OCI-M1 (cell line): ENCODE results near the gene CD274.
A peak's percentile ranks its signal among the peaks of the same experiment; 100 is the strongest.
"Not testable (repeated sequence)": the region's sequence is repeated elsewhere in the genome, so short reads cannot be mapped to it uniquely, and the experiment has no call there.

ENCODE experiments used
- DNase-seq: peaks from one replicate; lab custom pipeline; 2025; lab: John Stamatoyannopoulos, UW

The CD274 gene

GRCh38 chr9:5438301-5439162 lies 11.8 kb upstream of the CD274 start:
- DNase-seq = no peak

DNA sequence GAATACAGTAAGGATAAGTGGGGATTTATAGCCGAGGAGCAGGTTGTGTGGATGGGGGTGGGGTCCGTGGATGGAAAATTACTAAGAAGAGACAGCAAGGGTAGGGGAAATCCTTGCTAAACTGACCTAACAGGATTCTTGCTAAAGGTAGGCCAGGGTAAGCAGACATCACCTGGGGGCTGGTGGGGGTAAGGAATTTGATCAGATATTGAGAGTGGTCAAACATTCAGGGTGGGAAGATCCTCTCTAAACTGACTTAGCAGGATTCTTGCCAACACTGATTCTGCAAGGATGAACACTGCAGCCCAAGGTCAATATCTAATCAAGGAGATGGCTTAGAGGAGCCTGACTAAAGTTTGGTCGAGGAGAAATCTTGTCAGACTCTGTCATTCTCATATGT lies 9.9 kb upstream of the CD274 start:
- DNase-seq = no peak

GRCh38 chr9:5441043-5441442 lies 9.3 kb upstream of the CD274 start:
- no peak for DNase-seq

- DNase-seq = peak; percentile 100
Observed at GRCh38 chr9:5442400-5443011, 7.8 kb upstream of the CD274 start.

DNA sequence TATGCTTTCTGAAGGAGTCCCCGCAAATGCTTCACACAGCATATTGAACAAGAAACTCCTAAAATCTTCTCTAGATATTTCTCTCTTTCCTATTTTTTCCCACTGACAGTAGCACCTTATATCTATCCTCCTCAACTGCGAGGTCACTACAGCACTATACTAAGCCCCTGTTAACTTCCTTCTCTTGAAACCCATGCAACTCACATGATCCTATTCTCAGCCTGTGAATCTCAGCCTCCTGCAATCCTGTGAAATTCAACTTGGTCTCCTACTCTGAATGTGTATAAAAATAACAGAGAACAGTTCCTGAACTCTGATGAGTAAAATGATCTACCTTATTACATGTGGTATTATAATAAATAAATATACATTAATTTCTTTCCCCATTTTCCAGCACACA lies 6.5 kb upstream of the CD274 start:
- peak; percentile 91 for DNase-seq

- not testable (repeated sequence) for DNase-seq
Observed at GRCh38 chr9:5445096-5445495, 5.2 kb upstream of the CD274 start.

DNA sequence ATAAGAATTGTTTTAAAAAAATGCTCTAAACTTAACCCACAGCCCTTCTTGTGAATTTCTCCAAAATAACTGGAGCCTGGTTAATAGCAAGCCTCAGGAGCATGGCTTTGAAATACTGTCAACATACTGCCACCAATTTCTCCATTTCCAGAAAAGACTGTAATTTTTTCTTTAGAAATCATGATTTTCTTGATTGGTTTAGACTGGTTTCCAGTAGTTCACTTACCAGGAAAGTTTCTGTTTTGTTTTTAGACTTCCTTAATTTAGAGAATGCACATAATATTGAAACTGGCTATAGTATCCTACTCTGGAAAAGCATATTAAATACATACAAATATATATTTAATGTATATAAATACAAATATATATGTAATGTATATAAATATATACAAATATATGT lies 4.5 kb upstream of the CD274 start:
- peak; percentile 100 for DNase-seq

DNA sequence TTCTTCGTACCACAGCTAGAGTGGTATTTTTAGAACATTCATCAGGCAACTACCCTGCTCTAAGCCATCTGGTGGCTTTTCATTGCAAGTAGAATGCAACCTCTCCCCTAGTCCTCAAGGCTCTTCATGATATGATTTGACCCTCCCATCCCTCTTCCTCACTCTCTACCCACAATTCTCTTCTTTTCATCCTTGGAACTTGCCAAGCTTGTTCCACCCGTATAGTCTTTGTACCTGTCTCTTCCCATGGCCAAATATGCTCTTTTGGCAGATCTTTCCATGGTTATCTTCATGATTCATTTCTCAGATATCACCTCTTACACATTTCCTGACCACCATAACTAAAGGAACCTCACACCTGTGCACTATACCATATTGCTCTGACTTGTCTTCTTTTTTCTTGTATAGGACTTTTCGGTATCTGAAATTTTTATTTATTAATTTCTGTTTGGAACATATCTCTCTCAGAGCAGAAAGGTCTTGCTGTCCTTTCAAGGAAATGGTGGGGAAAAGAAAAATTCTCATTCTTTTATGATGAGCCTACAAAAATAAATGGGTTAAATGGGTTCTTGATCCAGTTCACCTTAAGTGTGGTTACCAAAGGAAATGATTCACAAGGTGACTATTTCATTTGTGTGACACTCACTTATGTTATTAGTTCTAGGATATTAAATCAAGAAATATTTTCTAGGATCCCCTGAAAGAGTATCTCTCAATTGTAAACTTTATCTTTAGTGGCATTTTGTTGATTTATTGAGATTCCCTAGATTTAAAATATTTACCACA lies 3.7 kb upstream of the CD274 start:
- DNase-seq = peak; percentile 99

- no peak for DNase-seq
Observed at GRCh38 chr9:5447337-5447736, 3.0 kb upstream of the CD274 start.

GRCh38 chr9:5448016-5448415 lies 2.3 kb upstream of the CD274 start:
- no peak for DNase-seq

GRCh38 chr9:5448461-5449435 lies 1.6 kb upstream of the CD274 start:
- peak; percentile 97 for DNase-seq

DNA sequence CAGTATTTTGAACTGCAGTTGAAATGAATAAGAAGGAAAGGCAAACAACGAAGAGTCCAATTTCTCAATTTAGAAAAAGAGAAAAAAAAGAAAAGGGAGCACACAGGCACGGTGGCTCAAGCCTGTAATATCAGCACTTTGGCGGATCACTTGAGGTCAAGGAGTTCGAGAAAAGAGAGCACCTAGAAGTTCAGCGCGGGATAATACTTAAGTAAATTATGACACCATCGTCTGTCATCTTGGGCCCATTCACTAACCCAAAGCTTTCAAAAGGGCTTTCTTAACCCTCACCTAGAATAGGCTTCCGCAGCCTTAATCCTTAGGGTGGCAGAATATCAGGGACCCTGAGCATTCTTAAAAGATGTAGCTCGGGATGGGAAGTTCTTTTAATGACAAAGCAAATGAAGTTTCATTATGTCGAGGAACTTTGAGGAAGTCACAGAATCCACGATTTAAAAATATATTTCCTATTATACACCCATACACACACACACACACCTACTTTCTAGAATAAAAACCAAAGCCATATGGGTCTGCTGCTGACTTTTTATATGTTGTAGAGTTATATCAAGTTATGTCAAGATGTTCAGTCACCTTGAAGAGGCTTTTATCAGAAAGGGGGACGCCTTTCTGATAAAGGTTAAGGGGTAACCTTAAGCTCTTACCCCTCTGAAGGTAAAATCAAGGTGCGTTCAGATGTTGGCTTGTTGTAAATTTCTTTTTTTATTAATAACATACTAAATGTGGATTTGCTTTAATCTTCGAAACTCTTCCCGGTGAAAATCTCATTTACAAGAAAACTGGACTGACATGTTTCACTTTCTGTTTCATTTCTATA lies 602 bp upstream of the CD274 start:
- peak; percentile 100 for DNase-seq

DNA sequence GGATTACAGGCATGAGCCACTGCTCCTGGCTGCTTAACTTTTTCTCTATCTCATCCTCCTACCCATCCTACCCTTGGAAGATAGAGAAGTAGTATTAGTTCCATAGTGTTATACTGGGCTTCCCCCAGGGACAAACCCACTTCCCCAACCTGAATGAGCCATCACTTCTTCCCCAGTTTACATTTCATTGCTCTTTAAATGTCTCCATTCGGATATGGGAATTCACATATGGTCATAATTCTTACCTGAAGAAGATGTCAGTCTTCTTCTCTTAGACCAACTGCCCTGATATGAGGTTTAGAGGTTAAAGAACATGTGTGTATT lies 1.9 kb downstream of the CD274 start:
- DNase-seq = peak; percentile 88

DNA sequence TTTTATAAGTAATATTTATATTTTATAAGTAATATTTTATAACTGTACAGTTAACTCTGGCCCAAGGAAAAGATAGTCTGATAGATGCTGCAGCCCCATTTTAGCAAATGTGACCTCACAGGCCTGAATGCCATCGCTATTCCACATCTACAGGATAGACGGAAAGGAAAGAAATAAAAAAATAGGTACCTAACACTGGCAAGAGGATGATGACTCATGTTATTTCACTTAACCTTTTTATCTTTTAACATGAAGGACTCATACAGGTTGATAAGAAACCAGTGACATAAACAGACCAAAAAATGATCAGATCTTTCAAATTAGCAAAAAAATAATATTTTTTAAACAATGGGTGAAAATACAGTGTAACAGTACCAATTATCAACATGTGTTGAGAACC lies 2.7 kb downstream of the CD274 start:
- DNase-seq = no peak

GRCh38 chr9:5453673-5454072 lies 3.3 kb downstream of the CD274 start:
- peak; percentile 90 for DNase-seq

DNA sequence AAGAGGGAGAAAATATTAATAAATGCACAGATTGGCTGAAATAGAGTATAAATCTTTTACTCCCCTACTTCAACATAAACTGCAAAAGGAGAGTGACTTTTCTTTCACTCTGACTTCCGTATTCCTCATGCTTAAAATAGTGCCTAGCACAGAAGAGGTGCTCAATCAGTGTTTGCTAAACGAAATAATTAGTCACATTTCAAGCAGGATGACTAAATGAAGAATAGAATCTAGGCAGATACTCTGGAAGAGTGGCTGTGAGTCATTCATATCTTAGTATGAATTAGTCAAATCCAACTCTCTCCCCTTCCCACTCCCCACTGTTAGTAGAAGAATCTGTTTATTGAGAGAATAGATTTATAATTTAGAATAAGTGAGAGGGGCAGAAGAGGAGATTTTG lies 4.8 kb downstream of the CD274 start:
- DNase-seq = no peak

- peak; percentile 94 for DNase-seq
Observed at GRCh38 chr9:5459289-5459829, 9.0 kb downstream of the CD274 start.

GRCh38 chr9:5460157-5460556 lies 9.8 kb downstream of the CD274 start:
- no peak for DNase-seq

- DNase-seq = not testable (repeated sequence)
Observed at GRCh38 chr9:5464831-5465330, 14.5 kb downstream of the CD274 start.

DNA sequence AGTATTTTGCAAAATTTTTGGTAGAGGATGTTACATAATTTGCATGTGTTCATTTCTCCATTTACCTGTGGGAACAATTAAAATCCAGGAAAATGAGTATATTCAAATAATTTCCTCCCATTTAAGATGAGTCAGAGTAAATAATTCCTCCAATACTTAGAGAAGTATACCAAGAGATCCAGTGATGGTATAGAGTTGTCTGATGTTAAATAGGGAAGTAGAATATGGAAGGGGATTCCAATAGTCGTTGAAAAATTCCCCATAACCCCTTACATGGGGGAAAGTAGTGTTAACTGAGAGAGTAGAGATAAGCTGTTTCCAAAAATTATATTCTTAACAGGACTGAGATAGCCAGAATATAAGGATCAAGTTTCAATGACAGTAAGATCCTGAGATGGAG lies 15.7 kb downstream of the CD274 start:
- no peak for DNase-seq
